Measurements from ENCODE around the gene ASPM.

GRCh38 chr1:197073978-197074377 is 72.5 kb downstream of the ASPM start:
- TF ChIP-seq POLR2A (IDR thresholded peaks at IDR 0.05), result no peak
- no peak for TF ChIP-seq CTCF (IDR thresholded peaks at IDR 0.05)

Data from right lobe of liver (tissue), 4 donors.